WTC11 (cell line): ENCODE data around the gene ALPI. TPM values are rescaled to one million over a fixed set of nuclear protein-coding genes. Genes with fewer than 3 reads are reported as not detected.

Source experiments
- ATAC-seq: fragments of 200-7000 bp; cut with Tn5 transposase; 2 replicates; pipeline ENCODE4 v1.10.0; 2021; ENCODE audit warnings: mild to moderate bottlenecking, moderate library complexity
- CTCF ChIA-PET: fragments of 300-600 bp; sonication (Branson Sonifier 250); formaldehyde crosslinking; loops from one replicate; lab custom pipeline; 2021; ENCODE audit warnings: antibody characterized with exemption; lab: Charles Lee
- POLR2A ChIA-PET: fragments of 350-600 bp; sonication (Branson Sonifier 250); formaldehyde crosslinking; loops from one replicate; lab custom pipeline; 2021; ENCODE audit warnings: antibody characterized with exemption; lab: Charles Lee
- DNase-seq: peaks from one replicate; pipeline ENCODE4 v3.0.0; 2021; ENCODE audit warnings: low spot score
- H3K27ac Mint-ChIP-seq: 2 replicates; pipeline ENCODE4 v1.8.0; 2021; ENCODE audit warnings: mixed read lengths
- H3K27me3 Mint-ChIP-seq: 2 replicates; pipeline ENCODE4 v1.8.0; 2021; ENCODE audit warnings: low read depth, mild to moderate bottlenecking, moderate library complexity, mixed read lengths
- H3K36me3 Mint-ChIP-seq: 2 replicates; pipeline ENCODE4 v1.8.0; 2021; ENCODE audit warnings: mixed read lengths
- H3K4me1 Mint-ChIP-seq: 2 replicates; pipeline ENCODE4 v1.8.0; 2022; ENCODE audit warnings: mixed read lengths
- H3K4me3 Mint-ChIP-seq: 2 replicates; pipeline ENCODE4 v1.8.0; 2021; ENCODE audit warnings: mild to moderate bottlenecking, moderate library complexity, mixed read lengths
- H3K9me3 Mint-ChIP-seq: 2 replicates; pipeline ENCODE4 v1.8.0; 2021; ENCODE audit warnings: mixed read lengths
- ATF6 ChIP-seq: sonication (generic); formaldehyde crosslinking; IDR thresholded peaks from 2 replicates; pipeline ENCODE4 v1.8.1; 2023; ENCODE audit warnings: mild to moderate bottlenecking, missing genetic modification reagents
- CBFB ChIP-seq: sonication (generic); formaldehyde crosslinking; IDR thresholded peaks from 2 replicates; pipeline ENCODE4 v1.8.1; 2022; ENCODE audit warnings: mild to moderate bottlenecking, low read depth, missing genetic modification reagents
- CDX4 ChIP-seq: fragments of 250-450 bp; sonication (Bioruptor Pico); IDR thresholded peaks from 2 replicates; pipeline ENCODE4 v1.9.0; 2021; ENCODE audit warnings: moderate library complexity, mild to moderate bottlenecking, inconsistent platforms, borderline replicate concordance
- E2F4 ChIP-seq: sonication (generic); formaldehyde crosslinking; IDR thresholded peaks from 2 replicates; pipeline ENCODE4 v1.8.1; 2022; ENCODE audit warnings: low read depth, mild to moderate bottlenecking, moderate library complexity, missing genetic modification reagents, borderline replicate concordance
- FOXJ3 ChIP-seq: sonication (generic); formaldehyde crosslinking; IDR thresholded peaks from 2 replicates; pipeline ENCODE4 v1.9.0; 2021; ENCODE audit warnings: missing genetic modification reagents, mild to moderate bottlenecking, borderline replicate concordance
- GABPB1 ChIP-seq: sonication (generic); formaldehyde crosslinking; IDR thresholded peaks from 2 replicates; pipeline ENCODE4 v1.8.1; 2023; ENCODE audit warnings: mild to moderate bottlenecking, missing genetic modification reagents
- GTF2I ChIP-seq: fragments of 250-450 bp; sonication (Bioruptor Pico); conservative IDR thresholded peaks from 2 replicates; pipeline ENCODE4 v1.4.0; 2021; ENCODE audit warnings: mild to moderate bottlenecking
- HMGXB4 ChIP-seq: sonication (generic); formaldehyde crosslinking; IDR thresholded peaks from 2 replicates; pipeline ENCODE4 v1.8.1; 2023; ENCODE audit warnings: mild to moderate bottlenecking, moderate library complexity, missing genetic modification reagents
- IRF2 ChIP-seq: sonication (generic); formaldehyde crosslinking; IDR thresholded peaks from 2 replicates; pipeline ENCODE4 v1.8.0; 2022; ENCODE audit warnings: low read depth, missing genetic modification reagents, borderline replicate concordance
- JUN ChIP-seq: sonication (generic); formaldehyde crosslinking; IDR thresholded peaks from 2 replicates; pipeline ENCODE4 v1.8.0; 2023; ENCODE audit warnings: mild to moderate bottlenecking, missing genetic modification reagents
- MAX ChIP-seq: sonication (generic); formaldehyde crosslinking; IDR thresholded peaks from 2 replicates; pipeline ENCODE4 v1.8.0; 2022; ENCODE audit warnings: mild to moderate bottlenecking, missing genetic modification reagents
- NFATC4 ChIP-seq: fragments of 250-450 bp; sonication (Bioruptor Pico); IDR thresholded peaks from 2 replicates; pipeline ENCODE4 v1.9.0; 2021; ENCODE audit warnings: mild to moderate bottlenecking
- NR2C2 ChIP-seq: sonication (generic); formaldehyde crosslinking; IDR thresholded peaks from 2 replicates; pipeline ENCODE4 v1.8.0; 2022; ENCODE audit warnings: mild to moderate bottlenecking, missing genetic modification reagents
- OVOL2 ChIP-seq: fragments of 250-450 bp; sonication (Bioruptor Pico); IDR thresholded peaks from 2 replicates; pipeline ENCODE4 v1.9.0; 2021; ENCODE audit warnings: mild to moderate bottlenecking, borderline replicate concordance
- ZBTB43 ChIP-seq: sonication (generic); formaldehyde crosslinking; IDR thresholded peaks from 2 replicates; pipeline ENCODE4 v1.8.1; 2023; ENCODE audit warnings: mild to moderate bottlenecking, missing genetic modification reagents
- ZMAT4 ChIP-seq: fragments of 250-450 bp; sonication (Bioruptor Pico); IDR thresholded peaks from 2 replicates; pipeline ENCODE4 v1.9.0; 2021; ENCODE audit warnings: mild to moderate bottlenecking
- ZNF121 ChIP-seq: sonication (generic); formaldehyde crosslinking; IDR thresholded peaks from 2 replicates; pipeline ENCODE4 v1.8.0; 2023; ENCODE audit warnings: missing genetic modification reagents
- ZNF232 ChIP-seq: sonication (generic); formaldehyde crosslinking; IDR thresholded peaks from 2 replicates; pipeline ENCODE4 v1.8.0; 2022; ENCODE audit warnings: mild to moderate bottlenecking, missing genetic modification reagents
- ZNF396 ChIP-seq: fragments of 250-450 bp; sonication (Bioruptor Pico); IDR thresholded peaks from 2 replicates; pipeline ENCODE4 v1.8.0; 2021; ENCODE audit warnings: mild to moderate bottlenecking, moderate library complexity, borderline replicate concordance
- ZNF671 ChIP-seq: fragments of 250-450 bp; sonication (Bioruptor Pico); IDR thresholded peaks from 2 replicates; pipeline ENCODE4 v1.8.0; 2021; ENCODE audit warnings: mild to moderate bottlenecking
- ZSCAN18 ChIP-seq: fragments of 250-450 bp; sonication (Bioruptor Pico); IDR thresholded peaks from 2 replicates; pipeline ENCODE4 v2.1.2; 2022; ENCODE audit warnings: mild to moderate bottlenecking, moderate library complexity
- total RNA-seq: library from RNA; stranded (reverse); gene quantifications from 3 replicates; pipeline ENCODE4 v1.2.3, GENCODE V29; 2021

The ALPI gene
- total RNA-seq, 1 experiment from 2014 or later: not detected

- DNase-seq: no peak
- POLR2A ChIA-PET: no interaction called here
- TF ChIP-seq JUN (CRISPR knock-in tag) (no peak), ZNF232 (CRISPR knock-in tag) (no peak), GABPB1 (CRISPR knock-in tag) (no peak), CDX4 (CRISPR knock-in tag) (no peak), GTF2I (CRISPR knock-in tag) (no peak), ZBTB43 (CRISPR knock-in tag) (no peak), ZMAT4 (CRISPR knock-in tag) (no peak), MAX (no peak), ZSCAN18 (CRISPR knock-in tag) (no peak), IRF2 (CRISPR knock-in tag) (no peak)
- Mint-ChIP-seq H3K27me3 (peaks cover 23% of the 10 kb centered on the region), H3K4me3 (no peak overlapping the region), H3K36me3 (no peaks in the 10 kb centered on the region), H3K4me1 (peaks cover 25% of the 10 kb centered on the region), H3K27ac (no peak overlapping the region), H3K9me3 (no peaks in the 10 kb centered on the region)
- CTCF ChIA-PET: interaction anchor here (0.8 to 1.1 kb wide), 3 partner anchors 15 to 31 kb away, joined by 3 read pairs; no protein-coding TSS in a partner anchor
- no peak for ATAC-seq
These were observed 37.2 kb downstream of the ALPI start for GRCh38 chr2:232492963-232493700.

- POLR2A ChIA-PET: no interaction called here
- CTCF ChIA-PET: interaction anchor here (0.6 to 1.1 kb wide), 4 partner anchors 14 to 262 kb away, joined by 3 read pairs; no protein-coding TSS in a partner anchor
These were observed 37.9 kb downstream of the ALPI start for GRCh38 chr2:232493701-232494474.

GRCh38 chr2:232494542-232494941, 38.6 kb downstream of the ALPI start:
- H3K4me3 Mint-ChIP-seq: no peak overlapping the region
- H3K27ac Mint-ChIP-seq: no peak overlapping the region
- ATAC-seq (no peak), DNase-seq (no peak)
- no peaks in the 10 kb centered on the region for H3K9me3 Mint-ChIP-seq
- H3K4me1 Mint-ChIP-seq: peaks cover 14% of the 10 kb centered on the region
- no peaks in the 10 kb centered on the region for H3K36me3 Mint-ChIP-seq
- peaks cover 11% of the 10 kb centered on the region for H3K27me3 Mint-ChIP-seq
- CTCF ChIA-PET: interaction anchor here (1.0 to 1.1 kb wide), 2 partner anchors 28 to 29 kb away, joined by 3 read pairs; no protein-coding TSS in a partner anchor
- POLR2A ChIA-PET: no interaction called here
- TF ChIP-seq FOXJ3 (CRISPR knock-in tag): no peak
- TF ChIP-seq E2F4 (CRISPR knock-in tag): no peak
- no peak for TF ChIP-seq OVOL2 (CRISPR knock-in tag)
- no peak for TF ChIP-seq NFATC4 (CRISPR knock-in tag)
- TF ChIP-seq HMGXB4 (CRISPR knock-in tag): no peak
- TF ChIP-seq NR2C2: no peak
- TF ChIP-seq CBFB (CRISPR knock-in tag): no peak
- TF ChIP-seq ATF6: no peak
- TF ChIP-seq ZSCAN18 (CRISPR knock-in tag): no peak

More at GRCh38 chr2:232493701-232494474, 37.9 kb downstream of the ALPI start:
- TF ChIP-seq ZNF671 (CRISPR knock-in tag) (no peak), ZNF396 (CRISPR knock-in tag) (no peak), ZNF121 (no peak)
- Mint-ChIP-seq H3K4me1 (peaks cover 20% of the 10 kb centered on the region), H3K4me3 (no peak overlapping the region), H3K9me3 (no peaks in the 10 kb centered on the region), H3K36me3 (no peaks in the 10 kb centered on the region), H3K27ac (no peak overlapping the region), H3K27me3 (peaks cover 17% of the 10 kb centered on the region)
- ATAC-seq: no peak
- no peak for DNase-seq
